ENCODE data around the gene BAG3.

DNA sequence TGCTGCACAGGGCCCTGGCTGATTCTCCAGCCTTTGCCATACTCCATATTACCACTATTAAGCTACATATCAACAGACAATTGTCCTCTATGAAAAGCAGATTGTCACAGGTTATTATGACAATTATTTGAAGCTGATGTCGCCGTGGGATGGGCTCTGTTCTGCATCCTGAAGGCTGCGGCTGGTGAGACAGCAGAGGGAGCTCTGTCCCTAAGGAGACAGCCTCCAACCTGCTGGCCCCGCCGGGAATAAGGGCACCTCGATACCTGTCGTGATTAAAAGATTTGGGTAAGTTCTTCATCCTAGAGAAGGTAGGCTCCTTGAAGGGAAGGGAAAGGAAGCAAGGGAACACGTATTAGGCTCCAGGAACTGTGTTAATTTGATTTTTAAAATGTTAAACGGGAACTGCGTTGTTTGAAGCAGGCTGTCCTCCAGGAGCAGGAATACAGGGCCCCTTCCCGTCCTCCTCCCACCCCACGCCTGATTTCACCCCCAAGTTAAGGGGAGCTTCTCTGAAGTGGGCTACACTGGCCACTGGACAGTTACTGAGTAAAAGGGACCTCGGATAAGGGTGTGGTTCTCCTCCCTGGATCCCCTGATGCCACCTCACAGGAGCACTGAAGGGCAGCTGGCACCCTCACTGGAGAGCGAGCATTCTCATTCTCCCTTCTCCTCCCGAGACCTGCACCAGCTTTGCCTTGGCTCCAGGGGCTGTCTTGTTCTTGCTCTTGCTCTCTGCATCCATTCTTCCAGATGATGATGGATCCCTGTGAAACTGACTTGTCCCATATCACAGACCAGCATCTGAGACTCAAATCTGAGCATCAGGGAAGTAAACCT, 42.6 kb upstream of the BAG3 start:
- TF ChIP-seq, protein P1, sequence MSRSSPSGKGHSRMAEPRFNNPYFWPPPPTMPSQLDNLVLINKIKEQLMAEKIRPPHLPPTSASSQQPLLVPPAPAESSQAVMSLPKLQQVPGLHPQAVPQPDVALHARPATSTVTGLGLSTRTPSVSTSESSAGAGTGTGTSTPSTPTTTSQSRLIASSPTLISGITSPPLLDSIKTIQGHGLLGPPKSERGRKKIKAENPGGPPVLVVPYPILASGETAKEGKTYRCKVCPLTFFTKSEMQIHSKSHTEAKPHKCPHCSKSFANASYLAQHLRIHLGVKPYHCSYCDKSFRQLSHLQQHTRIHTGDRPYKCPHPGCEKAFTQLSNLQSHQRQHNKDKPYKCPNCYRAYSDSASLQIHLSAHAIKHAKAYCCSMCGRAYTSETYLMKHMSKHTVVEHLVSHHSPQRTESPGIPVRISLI (tag by site-specific recombination; IDR thresholded peaks at IDR 0.05): no peak
- TF ChIP-seq ZNF529 (tag by site-specific recombination; IDR thresholded peaks at IDR 0.05; ENCODE audit: insufficient replicate concordance): no peak
- TF ChIP-seq, protein P2, sequence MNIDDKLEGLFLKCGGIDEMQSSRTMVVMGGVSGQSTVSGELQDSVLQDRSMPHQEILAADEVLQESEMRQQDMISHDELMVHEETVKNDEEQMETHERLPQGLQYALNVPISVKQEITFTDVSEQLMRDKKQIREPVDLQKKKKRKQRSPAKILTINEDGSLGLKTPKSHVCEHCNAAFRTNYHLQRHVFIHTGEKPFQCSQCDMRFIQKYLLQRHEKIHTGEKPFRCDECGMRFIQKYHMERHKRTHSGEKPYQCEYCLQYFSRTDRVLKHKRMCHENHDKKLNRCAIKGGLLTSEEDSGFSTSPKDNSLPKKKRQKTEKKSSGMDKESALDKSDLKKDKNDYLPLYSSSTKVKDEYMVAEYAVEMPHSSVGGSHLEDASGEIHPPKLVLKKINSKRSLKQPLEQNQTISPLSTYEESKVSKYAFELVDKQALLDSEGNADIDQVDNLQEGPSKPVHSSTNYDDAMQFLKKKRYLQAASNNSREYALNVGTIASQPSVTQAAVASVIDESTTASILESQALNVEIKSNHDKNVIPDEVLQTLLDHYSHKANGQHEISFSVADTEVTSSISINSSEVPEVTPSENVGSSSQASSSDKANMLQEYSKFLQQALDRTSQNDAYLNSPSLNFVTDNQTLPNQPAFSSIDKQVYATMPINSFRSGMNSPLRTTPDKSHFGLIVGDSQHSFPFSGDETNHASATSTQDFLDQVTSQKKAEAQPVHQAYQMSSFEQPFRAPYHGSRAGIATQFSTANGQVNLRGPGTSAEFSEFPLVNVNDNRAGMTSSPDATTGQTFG (tag by site-specific recombination; IDR thresholded peaks at IDR 0.05; ENCODE audit: borderline replicate concordance): no peak
- no peak for TF ChIP-seq ZNF510 (tag by site-specific recombination; IDR thresholded peaks at IDR 0.05; ENCODE audit: insufficient replicate concordance)
- TF ChIP-seq, protein P3, sequence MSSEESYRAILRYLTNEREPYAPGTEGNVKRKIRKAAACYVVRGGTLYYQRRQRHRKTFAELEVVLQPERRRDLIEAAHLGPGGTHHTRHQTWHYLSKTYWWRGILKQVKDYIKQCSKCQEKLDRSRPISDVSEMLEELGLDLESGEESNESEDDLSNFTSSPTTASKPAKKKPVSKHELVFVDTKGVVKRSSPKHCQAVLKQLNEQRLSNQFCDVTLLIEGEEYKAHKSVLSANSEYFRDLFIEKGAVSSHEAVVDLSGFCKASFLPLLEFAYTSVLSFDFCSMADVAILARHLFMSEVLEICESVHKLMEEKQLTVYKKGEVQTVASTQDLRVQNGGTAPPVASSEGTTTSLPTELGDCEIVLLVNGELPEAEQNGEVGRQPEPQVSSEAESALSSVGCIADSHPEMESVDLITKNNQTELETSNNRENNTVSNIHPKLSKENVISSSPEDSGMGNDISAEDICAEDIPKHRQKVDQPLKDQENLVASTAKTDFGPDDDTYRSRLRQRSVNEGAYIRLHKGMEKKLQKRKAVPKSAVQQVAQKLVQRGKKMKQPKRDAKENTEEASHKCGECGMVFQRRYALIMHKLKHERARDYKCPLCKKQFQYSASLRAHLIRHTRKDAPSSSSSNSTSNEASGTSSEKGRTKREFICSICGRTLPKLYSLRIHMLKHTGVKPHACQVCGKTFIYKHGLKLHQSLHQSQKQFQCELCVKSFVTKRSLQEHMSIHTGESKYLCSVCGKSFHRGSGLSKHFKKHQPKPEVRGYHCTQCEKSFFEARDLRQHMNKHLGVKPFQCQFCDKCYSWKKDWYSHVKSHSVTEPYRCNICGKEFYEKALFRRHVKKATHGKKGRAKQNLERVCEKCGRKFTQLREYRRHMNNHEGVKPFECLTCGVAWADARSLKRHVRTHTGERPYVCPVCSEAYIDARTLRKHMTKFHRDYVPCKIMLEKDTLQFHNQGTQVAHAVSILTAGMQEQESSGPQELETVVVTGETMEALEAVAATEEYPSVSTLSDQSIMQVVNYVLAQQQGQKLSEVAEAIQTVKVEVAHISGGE (tag by site-specific recombination; conservative IDR thresholded peaks at IDR 0.05; ENCODE audit: low read depth): no peak
- no peak for TF ChIP-seq KLF7 (tag by site-specific recombination; IDR thresholded peaks at IDR 0.05; ENCODE audit: borderline replicate concordance)
- TF ChIP-seq, protein P4, sequence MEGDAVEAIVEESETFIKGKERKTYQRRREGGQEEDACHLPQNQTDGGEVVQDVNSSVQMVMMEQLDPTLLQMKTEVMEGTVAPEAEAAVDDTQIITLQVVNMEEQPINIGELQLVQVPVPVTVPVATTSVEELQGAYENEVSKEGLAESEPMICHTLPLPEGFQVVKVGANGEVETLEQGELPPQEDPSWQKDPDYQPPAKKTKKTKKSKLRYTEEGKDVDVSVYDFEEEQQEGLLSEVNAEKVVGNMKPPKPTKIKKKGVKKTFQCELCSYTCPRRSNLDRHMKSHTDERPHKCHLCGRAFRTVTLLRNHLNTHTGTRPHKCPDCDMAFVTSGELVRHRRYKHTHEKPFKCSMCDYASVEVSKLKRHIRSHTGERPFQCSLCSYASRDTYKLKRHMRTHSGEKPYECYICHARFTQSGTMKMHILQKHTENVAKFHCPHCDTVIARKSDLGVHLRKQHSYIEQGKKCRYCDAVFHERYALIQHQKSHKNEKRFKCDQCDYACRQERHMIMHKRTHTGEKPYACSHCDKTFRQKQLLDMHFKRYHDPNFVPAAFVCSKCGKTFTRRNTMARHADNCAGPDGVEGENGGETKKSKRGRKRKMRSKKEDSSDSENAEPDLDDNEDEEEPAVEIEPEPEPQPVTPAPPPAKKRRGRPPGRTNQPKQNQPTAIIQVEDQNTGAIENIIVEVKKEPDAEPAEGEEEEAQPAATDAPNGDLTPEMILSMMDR (tag by site-specific recombination; IDR thresholded peaks at IDR 0.05): peak; percentile 86
- TF ChIP-seq, protein P5, sequence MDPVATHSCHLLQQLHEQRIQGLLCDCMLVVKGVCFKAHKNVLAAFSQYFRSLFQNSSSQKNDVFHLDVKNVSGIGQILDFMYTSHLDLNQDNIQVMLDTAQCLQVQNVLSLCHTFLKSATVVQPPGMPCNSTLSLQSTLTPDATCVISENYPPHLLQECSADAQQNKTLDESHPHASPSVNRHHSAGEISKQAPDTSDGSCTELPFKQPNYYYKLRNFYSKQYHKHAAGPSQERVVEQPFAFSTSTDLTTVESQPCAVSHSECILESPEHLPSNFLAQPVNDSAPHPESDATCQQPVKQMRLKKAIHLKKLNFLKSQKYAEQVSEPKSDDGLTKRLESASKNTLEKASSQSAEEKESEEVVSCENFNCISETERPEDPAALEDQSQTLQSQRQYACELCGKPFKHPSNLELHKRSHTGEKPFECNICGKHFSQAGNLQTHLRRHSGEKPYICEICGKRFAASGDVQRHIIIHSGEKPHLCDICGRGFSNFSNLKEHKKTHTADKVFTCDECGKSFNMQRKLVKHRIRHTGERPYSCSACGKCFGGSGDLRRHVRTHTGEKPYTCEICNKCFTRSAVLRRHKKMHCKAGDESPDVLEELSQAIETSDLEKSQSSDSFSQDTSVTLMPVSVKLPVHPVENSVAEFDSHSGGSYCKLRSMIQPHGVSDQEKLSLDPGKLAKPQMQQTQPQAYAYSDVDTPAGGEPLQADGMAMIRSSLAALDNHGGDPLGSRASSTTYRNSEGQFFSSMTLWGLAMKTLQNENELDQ (tag by site-specific recombination; IDR thresholded peaks at IDR 0.05; ENCODE audit: low read depth): no peak
- no peak for TF ChIP-seq YY2 (tag by site-specific recombination; IDR thresholded peaks at IDR 0.05)

All from HEK293 (cell line).